ENCODE results near the gene DCP2. TPM values are rescaled to one million over a fixed set of nuclear protein-coding genes. Genes with fewer than 3 reads are reported as not detected.

Gene DCP2
- total and polyA plus RNA-seq, 9 donors, result 12.4 to 58.7 (median 40.6) TPM

DNA sequence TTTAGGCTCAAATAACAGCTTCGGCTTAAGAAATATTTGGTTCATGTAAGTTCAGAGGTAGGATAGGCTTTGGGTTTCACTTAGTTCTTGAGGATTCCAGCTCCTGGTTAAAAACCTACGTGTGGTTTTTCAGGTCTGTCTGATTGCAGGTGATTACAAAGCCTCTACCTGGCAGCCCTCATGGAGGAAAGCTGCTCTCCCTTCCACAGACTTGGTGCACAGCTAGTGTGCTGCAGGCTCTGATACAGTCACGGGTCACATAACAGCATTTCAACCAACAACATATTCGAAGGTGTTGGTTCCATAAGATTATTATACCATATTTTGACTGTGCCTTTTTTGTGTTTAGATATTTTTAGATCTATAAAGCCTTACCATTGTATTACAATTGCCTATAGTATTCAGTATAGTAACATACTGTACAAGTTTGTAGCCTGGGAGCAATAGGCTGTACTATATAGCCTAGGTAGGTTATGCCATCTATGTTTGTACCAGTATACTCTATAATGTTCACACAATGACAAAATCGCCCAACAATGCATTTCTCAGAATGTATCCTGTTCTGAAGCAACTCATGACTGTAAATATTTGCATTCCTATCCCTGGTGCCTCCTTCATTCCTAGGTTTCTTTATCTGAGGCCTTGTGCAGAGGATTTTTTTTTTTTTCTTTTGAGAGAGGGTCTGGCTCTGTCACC, 8.0 kb upstream of the DCP2 start:
- intact Hi-C loops (cut with DNase I), result loop anchor here in 1 of 4 donors (10.0 kb wide), 1 partner anchor 414 kb away; no protein-coding TSS in a partner anchor

DNA sequence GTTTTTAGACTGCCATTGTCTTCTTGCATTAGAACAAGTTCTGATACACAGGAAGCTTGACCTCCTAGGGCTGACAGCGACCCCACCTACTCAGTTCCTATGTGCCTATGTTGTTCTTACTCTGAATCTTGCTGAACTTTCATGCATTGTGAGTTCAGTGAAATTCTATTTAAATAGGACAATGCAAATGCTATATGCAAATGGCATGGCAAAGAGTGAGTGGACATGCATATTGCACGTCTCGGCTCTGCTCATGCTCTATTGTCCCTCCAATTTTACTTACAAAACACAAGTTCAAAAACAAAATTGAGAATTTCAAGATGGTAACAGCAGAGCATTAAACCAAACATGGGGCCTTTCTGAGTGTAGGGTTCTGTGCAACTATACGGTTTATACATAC, 5.3 kb upstream of the DCP2 start:
- no peaks in the 10 kb centered on the region for H3K36me3 ChIP-seq
- intact Hi-C loops (cut with DNase I), result loop anchor here in 1 of 4 donors (10.0 kb wide), 1 partner anchor 56 kb away; no protein-coding TSS in a partner anchor

More for the DNA sequence above, 8.0 kb upstream of the DCP2 start:
- Histone ChIP-seq H3K4me3 (no peak overlapping the region), H3K27ac (no peak overlapping the region), H3K27me3 (no peaks in the 10 kb centered on the region), H3K36me3 (no peaks in the 10 kb centered on the region), H3K4me1 (ENCODE audit: insufficient read depth) (no peaks in the 10 kb centered on the region), H3K9me3 (no peaks in the 10 kb centered on the region)
- 50 to 69% (median 58%) methylated on average over 5 of the region's 5 CpGs for WGBS, 3 donors
- DNase-seq, result no peak
- TF ChIP-seq, protein P1, sequence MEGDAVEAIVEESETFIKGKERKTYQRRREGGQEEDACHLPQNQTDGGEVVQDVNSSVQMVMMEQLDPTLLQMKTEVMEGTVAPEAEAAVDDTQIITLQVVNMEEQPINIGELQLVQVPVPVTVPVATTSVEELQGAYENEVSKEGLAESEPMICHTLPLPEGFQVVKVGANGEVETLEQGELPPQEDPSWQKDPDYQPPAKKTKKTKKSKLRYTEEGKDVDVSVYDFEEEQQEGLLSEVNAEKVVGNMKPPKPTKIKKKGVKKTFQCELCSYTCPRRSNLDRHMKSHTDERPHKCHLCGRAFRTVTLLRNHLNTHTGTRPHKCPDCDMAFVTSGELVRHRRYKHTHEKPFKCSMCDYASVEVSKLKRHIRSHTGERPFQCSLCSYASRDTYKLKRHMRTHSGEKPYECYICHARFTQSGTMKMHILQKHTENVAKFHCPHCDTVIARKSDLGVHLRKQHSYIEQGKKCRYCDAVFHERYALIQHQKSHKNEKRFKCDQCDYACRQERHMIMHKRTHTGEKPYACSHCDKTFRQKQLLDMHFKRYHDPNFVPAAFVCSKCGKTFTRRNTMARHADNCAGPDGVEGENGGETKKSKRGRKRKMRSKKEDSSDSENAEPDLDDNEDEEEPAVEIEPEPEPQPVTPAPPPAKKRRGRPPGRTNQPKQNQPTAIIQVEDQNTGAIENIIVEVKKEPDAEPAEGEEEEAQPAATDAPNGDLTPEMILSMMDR (IDR thresholded peaks at IDR 0.05), result no peak
- TF ChIP-seq EP300 (IDR thresholded peaks at IDR 0.05) (no peak), POLR2A (IDR thresholded peaks at IDR 0.05) (no peak)

DNA sequence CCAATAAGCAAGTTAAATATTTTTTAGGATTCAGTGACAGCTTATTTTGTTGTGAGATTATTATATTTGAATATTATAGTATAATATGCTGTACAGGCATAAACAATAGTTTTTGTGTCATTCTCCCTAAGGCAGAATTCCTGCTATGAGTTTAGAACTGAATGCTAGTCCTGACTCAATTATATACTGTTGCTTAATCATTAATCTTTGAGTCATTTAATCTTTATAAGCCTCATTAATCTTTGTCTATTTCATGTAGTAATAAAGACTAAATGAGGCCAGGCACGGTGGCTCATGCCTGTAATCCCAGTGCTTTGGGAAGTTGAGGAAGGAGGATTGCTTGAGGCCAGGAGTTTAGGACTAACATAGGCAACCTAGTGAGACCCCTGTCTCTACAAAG, 3.6 kb upstream of the DCP2 start:
- TF ChIP-seq EP300 (IDR thresholded peaks at IDR 0.05) (no peak), POLR2A (IDR thresholded peaks at IDR 0.05) (no peak)
- TF ChIP-seq, protein P1 (IDR thresholded peaks at IDR 0.05), result no peak
- intact Hi-C loops (cut with DNase I), result loop anchor here in 1 of 4 donors (10.0 kb wide), 1 partner anchor 58 kb away; no protein-coding TSS in a partner anchor
- 85 to 95% (median 90%) methylated on average over 1 of the region's 1 CpG for WGBS, 3 donors
- peaks cover 4% of the 10 kb centered on the region for H3K4me1 ChIP-seq (ENCODE audit: insufficient read depth)
- no peak overlapping the region for H3K27ac ChIP-seq
- no peaks in the 10 kb centered on the region for H3K9me3 ChIP-seq
- H3K4me3 ChIP-seq, result no peak overlapping the region
- H3K27me3 ChIP-seq, result no peaks in the 10 kb centered on the region
- DNase-seq, result no peak
- no peaks in the 10 kb centered on the region for H3K36me3 ChIP-seq

More for the DNA sequence above, 5.3 kb upstream of the DCP2 start:
- Histone ChIP-seq H3K4me3 (no peak overlapping the region), H3K4me1 (ENCODE audit: insufficient read depth) (peaks cover 2% of the 10 kb centered on the region), H3K27ac (no peak overlapping the region), H3K9me3 (no peaks in the 10 kb centered on the region), H3K27me3 (no peaks in the 10 kb centered on the region)
- TF ChIP-seq EP300 (IDR thresholded peaks at IDR 0.05), result no peak
- no peak for TF ChIP-seq POLR2A (IDR thresholded peaks at IDR 0.05)
- TF ChIP-seq, protein P1 (IDR thresholded peaks at IDR 0.05), result no peak
- DNase-seq, result no peak
- WGBS, 3 donors, result 90 to 95% (median 93%) methylated on average over 4 of the region's 4 CpGs

DNA sequence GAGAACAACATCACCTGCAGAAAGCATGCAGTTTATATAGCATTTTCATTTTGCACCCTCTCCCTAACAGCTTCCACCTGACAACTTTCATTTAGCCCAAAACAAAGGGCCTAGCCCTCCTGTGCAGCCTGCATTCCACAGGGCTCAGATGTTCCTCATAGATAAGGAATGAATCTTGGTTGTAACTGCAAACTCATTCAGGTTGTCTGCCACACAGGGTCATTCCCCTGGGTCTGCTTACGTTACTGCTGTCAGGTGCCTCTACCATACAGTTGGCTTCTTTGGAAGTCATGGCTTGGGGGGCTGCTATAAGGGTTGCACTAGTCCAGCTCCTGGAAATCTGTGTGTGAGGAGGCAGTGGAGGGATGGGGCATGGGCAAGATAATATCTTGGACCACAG, 2.7 kb upstream of the DCP2 start:
- H3K4me3 ChIP-seq, result no peak overlapping the region
- TF ChIP-seq, protein P1 (IDR thresholded peaks at IDR 0.05), result no peak
- TF ChIP-seq EP300 (IDR thresholded peaks at IDR 0.05) (no peak), POLR2A (IDR thresholded peaks at IDR 0.05) (no peak)
- DNase-seq, result no peak
- no peaks in the 10 kb centered on the region for H3K36me3 ChIP-seq
- intact Hi-C loops (cut with DNase I), result loop anchor here in 1 of 4 donors (10.0 kb wide), 1 partner anchor 59 kb away; no protein-coding TSS in a partner anchor
- WGBS, 3 donors, result 77 to 95% (median 84%) methylated on average over 1 of the region's 1 CpG
- H3K27ac ChIP-seq, result no peak overlapping the region
- H3K4me1 ChIP-seq (ENCODE audit: insufficient read depth), result peaks cover 5% of the 10 kb centered on the region
- no peaks in the 10 kb centered on the region for H3K27me3 ChIP-seq
- no peaks in the 10 kb centered on the region for H3K9me3 ChIP-seq
